GM13976 (cell line): ENCODE results near the gene HNRNPK.

Experiments used
- DNase-seq: peaks from one replicate; pipeline ENCODE4 v3.0.0; 2012; ENCODE audit warnings: low spot score
- CTCF ChIP-seq: IDR thresholded peaks from 2 replicates; pipeline ENCODE4 v1.5.1; 2012; ENCODE audit warnings: borderline replicate concordance, mild to moderate bottlenecking; ENCODE audit not compliant: insufficient read depth; ENCODE audit errors: extremely low read depth, missing control alignments, control extremely low read depth
- in situ Hi-C: fragments of 300-500 bp; cut with MboI; formaldehyde crosslinking; loops from one replicate; pipeline ENCODE4 v1.12.0; 2022; ENCODE audit warnings: low sequenced_read_pairs, mixed read lengths, inconsistent platforms; ENCODE audit not compliant: unreplicated experiment

Gene HNRNPK

GRCh38 chr9:83979812-83980394 lies at the start of gene HNRNPK:
Gene HNRNPK (minus strand): TSS chr9:83980215. CDS start chr9:83978252, 1,963 bp downstream.
- in situ Hi-C loops: no loop called here

GRCh38 chr9:84027201-84027600 lies 47.2 kb upstream of the HNRNPK start:
- no peak for TF ChIP-seq CTCF
- in situ Hi-C loops: no loop called here
- DNase-seq: no peak

More at GRCh38 chr9:83979812-83980394, at the start of gene HNRNPK:
- peak; percentile 99 for DNase-seq
- TF ChIP-seq CTCF: peak; percentile 13

GRCh38 chr9:84024041-84024575 lies 44.1 kb upstream of the HNRNPK start:
- in situ Hi-C loops: no loop called here
- DNase-seq: no peak
- no peak for TF ChIP-seq CTCF

GRCh38 chr9:84007662-84008061 lies 27.6 kb upstream of the HNRNPK start:
- no peak for DNase-seq
- in situ Hi-C loops: no loop called here

GRCh38 chr9:84003246-84003645 lies 23.2 kb upstream of the HNRNPK start:
- in situ Hi-C loops: no loop called here
- no peak for TF ChIP-seq CTCF
- DNase-seq: no peak

More at GRCh38 chr9:84007662-84008061, 27.6 kb upstream of the HNRNPK start:
- TF ChIP-seq CTCF: no peak

GRCh38 chr9:84002344-84002743 lies 22.3 kb upstream of the HNRNPK start:
- no peak for DNase-seq
- in situ Hi-C loops: no loop called here
- TF ChIP-seq CTCF: no peak
